DND-41 (cell line): Measurements from ENCODE around the gene CYP19A1.

Experiments
- EZH2 ChIP-seq: IDR thresholded peaks from 3 replicates; pipeline ENCODE4 v1.6.1; 2012; ENCODE audit warnings: borderline replicate concordance, low read depth, mild to moderate bottlenecking, moderate library complexity, low read length, inconsistent platforms; ENCODE audit not compliant: severe bottlenecking
- TF ChIP-seq, protein P1 (sequence below): IDR thresholded peaks from 2 replicates; pipeline ENCODE4 v1.5.1; 2012; ENCODE audit warnings: borderline replicate concordance, low read length, moderate library complexity, mild to moderate bottlenecking; ENCODE audit not compliant: poor library complexity, severe bottlenecking; ENCODE audit errors: extremely low read depth

DNA sequence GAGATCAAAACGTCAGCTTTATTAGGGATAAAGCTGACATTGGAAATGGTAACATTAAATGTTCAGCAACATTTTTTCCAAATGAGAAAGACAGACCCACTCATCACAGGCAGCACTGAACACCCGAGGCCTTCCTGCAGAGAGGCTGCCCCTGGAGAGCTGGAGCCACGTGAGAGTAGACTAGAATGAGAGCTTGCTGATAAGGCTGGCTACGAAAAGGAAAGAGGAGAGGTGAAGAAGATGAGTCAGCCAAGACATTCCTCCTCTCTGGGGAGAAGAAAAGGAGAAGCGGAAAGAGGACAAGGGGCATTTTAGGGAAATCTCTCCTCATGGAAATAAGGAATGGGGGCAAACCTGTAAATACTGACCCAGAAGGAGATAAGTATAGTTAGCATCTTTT, 7.3 kb downstream of the CYP19A1 start:
- TF ChIP-seq EZH2, result no peak
- TF ChIP-seq, protein P1, sequence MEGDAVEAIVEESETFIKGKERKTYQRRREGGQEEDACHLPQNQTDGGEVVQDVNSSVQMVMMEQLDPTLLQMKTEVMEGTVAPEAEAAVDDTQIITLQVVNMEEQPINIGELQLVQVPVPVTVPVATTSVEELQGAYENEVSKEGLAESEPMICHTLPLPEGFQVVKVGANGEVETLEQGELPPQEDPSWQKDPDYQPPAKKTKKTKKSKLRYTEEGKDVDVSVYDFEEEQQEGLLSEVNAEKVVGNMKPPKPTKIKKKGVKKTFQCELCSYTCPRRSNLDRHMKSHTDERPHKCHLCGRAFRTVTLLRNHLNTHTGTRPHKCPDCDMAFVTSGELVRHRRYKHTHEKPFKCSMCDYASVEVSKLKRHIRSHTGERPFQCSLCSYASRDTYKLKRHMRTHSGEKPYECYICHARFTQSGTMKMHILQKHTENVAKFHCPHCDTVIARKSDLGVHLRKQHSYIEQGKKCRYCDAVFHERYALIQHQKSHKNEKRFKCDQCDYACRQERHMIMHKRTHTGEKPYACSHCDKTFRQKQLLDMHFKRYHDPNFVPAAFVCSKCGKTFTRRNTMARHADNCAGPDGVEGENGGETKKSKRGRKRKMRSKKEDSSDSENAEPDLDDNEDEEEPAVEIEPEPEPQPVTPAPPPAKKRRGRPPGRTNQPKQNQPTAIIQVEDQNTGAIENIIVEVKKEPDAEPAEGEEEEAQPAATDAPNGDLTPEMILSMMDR, result no peak
